Breast epithelium (tissue), 4 donors: Measurements from ENCODE around the gene BIRC2. TPM values are rescaled to one million over a fixed set of nuclear protein-coding genes. Genes with fewer than 3 reads are reported as not detected.

Experiments
- DNase-seq, 2 donors: peaks; one replicate each; pipeline ENCODE4 v3.0.0-alpha.2; 2019; ENCODE audit warnings: low spot score in 2 of 2
- H3K27ac ChIP-seq, 2 donors: fragments of 200-600 bp; sonication (generic) in 1 of 2; one replicate each; pipeline ENCODE4 v1.5.1; 2016 to 2019; ENCODE audit warnings: mild to moderate bottlenecking in 1 of 2
- H3K27me3 ChIP-seq, 2 donors: fragments of 200-600 bp; sonication (generic) in 1 of 2; one replicate each; pipeline versions ENCODE4 v1.5.1 to v1.6.0; 2017 to 2019; ENCODE audit warnings: control low read depth in 1 of 2, mild to moderate bottlenecking in 1 of 2
- H3K36me3 ChIP-seq: fragments of 200-600 bp; one replicate; pipeline ENCODE4 v1.5.1; 2019
- H3K4me1 ChIP-seq, 2 donors: fragments of 200-600 bp; sonication (generic); one replicate each; pipeline ENCODE4 v1.5.1; 2016 to 2019; ENCODE audit warnings: control low read depth in 1 of 2
- H3K4me3 ChIP-seq, 3 donors: fragments of 200-600 bp; sonication (generic); 1 replicate in 2 of 3; 2 replicates in 1 of 3; pipeline ENCODE4 v1.5.1; 2016 to 2019; ENCODE audit warnings: mild to moderate bottlenecking in 3 of 3, moderate library complexity in 2 of 3
- H3K9me3 ChIP-seq, 2 donors: fragments of 200-600 bp; sonication (generic) in 1 of 2; one replicate each; pipeline ENCODE4 v1.5.1; 2016 to 2019; ENCODE audit warnings: control low read depth in 1 of 2
- POLR2A ChIP-seq: fragments of 450-650 bp; IDR thresholded peaks from one replicate; pipeline ENCODE4 v1.6.1; 2016; ENCODE audit warnings: antibody characterized with exemption, mild to moderate bottlenecking, moderate library complexity
- POLR2AphosphoS5 ChIP-seq, 3 donors: sonication (generic); formaldehyde crosslinking; IDR thresholded peaks; one replicate each; pipeline ENCODE4 v1.6.1; 2017; ENCODE audit warnings: antibody characterized with exemption in 3 of 3
- intact Hi-C: fragments of 100-400 bp; cut with DNase I; formaldehyde crosslinking; loops from one replicate; pipeline ENCODE4 v1.15.1; 2023; ENCODE audit warnings: low total_unique reads
- total RNA-seq, 3 donors: library from RNA; depleted of rRNA; stranded (reverse); fragments of >200 nt; gene quantifications; one replicate each; pipeline ENCODE4 v1.1.0, GENCODE V29; 2016
- TF ChIP-seq, protein P1 (sequence below), 3 donors: fragments of 450-650 bp; IDR thresholded peaks; one replicate each; pipeline ENCODE4 v1.5.1; 2016 to 2017; ENCODE audit warnings: antibody characterized with exemption in 3 of 3, mild to moderate bottlenecking in 3 of 3, moderate library complexity in 3 of 3

BIRC2 gene
- total RNA-seq, 3 donors from 2014 or later: 45.6 to 95.7 (median 48.5) TPM

- no peaks in the 10 kb centered on the region for H3K9me3 ChIP-seq
- H3K4me1 ChIP-seq: no peaks in the 10 kb centered on the region
- no peak for DNase-seq
- H3K36me3 ChIP-seq: no peaks in the 10 kb centered on the region
- TF ChIP-seq POLR2A: no peak
- intact Hi-C loops: loop anchor here (5.0 kb wide), 1 partner anchor 131 kb away; no protein-coding TSS in a partner anchor
- H3K4me3 ChIP-seq: no peak overlapping the region
- no peaks in the 10 kb centered on the region for H3K27me3 ChIP-seq
- H3K27ac ChIP-seq: no peak overlapping the region
Measured at GRCh38 chr11:102323542-102324251, 23.3 kb upstream of the BIRC2 start.

GRCh38 chr11:102325088-102325487, 21.9 kb upstream of the BIRC2 start:
- H3K27ac ChIP-seq: no peak overlapping the region
- intact Hi-C loops: no loop called here
- H3K36me3 ChIP-seq: no peaks in the 10 kb centered on the region
- H3K4me1 ChIP-seq: no peaks in the 10 kb centered on the region
- no peak overlapping the region for H3K4me3 ChIP-seq
- TF ChIP-seq, protein P1, sequence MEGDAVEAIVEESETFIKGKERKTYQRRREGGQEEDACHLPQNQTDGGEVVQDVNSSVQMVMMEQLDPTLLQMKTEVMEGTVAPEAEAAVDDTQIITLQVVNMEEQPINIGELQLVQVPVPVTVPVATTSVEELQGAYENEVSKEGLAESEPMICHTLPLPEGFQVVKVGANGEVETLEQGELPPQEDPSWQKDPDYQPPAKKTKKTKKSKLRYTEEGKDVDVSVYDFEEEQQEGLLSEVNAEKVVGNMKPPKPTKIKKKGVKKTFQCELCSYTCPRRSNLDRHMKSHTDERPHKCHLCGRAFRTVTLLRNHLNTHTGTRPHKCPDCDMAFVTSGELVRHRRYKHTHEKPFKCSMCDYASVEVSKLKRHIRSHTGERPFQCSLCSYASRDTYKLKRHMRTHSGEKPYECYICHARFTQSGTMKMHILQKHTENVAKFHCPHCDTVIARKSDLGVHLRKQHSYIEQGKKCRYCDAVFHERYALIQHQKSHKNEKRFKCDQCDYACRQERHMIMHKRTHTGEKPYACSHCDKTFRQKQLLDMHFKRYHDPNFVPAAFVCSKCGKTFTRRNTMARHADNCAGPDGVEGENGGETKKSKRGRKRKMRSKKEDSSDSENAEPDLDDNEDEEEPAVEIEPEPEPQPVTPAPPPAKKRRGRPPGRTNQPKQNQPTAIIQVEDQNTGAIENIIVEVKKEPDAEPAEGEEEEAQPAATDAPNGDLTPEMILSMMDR (IDR thresholded peaks at IDR 0.05): no peak
- TF ChIP-seq POLR2AphosphoS5 (IDR thresholded peaks at IDR 0.05): no peak
- no peak for TF ChIP-seq POLR2A
- no peak for DNase-seq
- H3K9me3 ChIP-seq: no peaks in the 10 kb centered on the region
- no peaks in the 10 kb centered on the region for H3K27me3 ChIP-seq

DNA sequence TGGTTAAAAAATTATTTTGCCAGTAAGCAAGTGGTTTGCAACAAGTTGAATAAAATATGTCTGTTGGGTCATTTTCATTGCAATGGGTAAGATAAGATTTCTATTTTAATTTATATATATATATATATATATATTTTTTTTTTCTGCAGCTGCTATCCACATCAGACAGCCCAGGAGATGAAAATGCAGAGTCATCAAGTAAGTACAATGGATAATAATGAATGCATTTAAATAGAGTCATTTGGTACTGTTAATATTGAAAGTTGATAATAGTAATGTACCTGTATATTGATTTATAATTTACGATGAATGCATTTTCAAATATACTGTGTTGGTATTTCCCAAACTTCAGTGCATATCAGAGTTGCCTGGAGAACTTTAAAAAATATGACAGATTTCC, 18.3 kb upstream of the BIRC2 start:
- no peak for TF ChIP-seq POLR2AphosphoS5 (IDR thresholded peaks at IDR 0.05)
- TF ChIP-seq, protein P1 (IDR thresholded peaks at IDR 0.05): no peak
- no peak for TF ChIP-seq POLR2A
- Histone ChIP-seq H3K27ac (no peak overlapping the region), H3K9me3 (no peaks in the 10 kb centered on the region), H3K36me3 (no peaks in the 10 kb centered on the region), H3K4me3 (no peak overlapping the region), H3K27me3 (no peaks in the 10 kb centered on the region), H3K4me1 (no peaks in the 10 kb centered on the region)
- intact Hi-C loops: no loop called here
- DNase-seq: no peak

- Histone ChIP-seq H3K4me1 (no peaks in the 10 kb centered on the region), H3K27ac (no peak overlapping the region), H3K9me3 (no peaks in the 10 kb centered on the region), H3K27me3 (no peaks in the 10 kb centered on the region), H3K4me3 (no peak overlapping the region), H3K36me3 (no peaks in the 10 kb centered on the region)
- TF ChIP-seq POLR2A (no peak), POLR2AphosphoS5 (IDR thresholded peaks at IDR 0.05) (no peak)
- TF ChIP-seq, protein P1 (IDR thresholded peaks at IDR 0.05): no peak
- DNase-seq: no peak
- intact Hi-C loops: no loop called here
Measured at GRCh38 chr11:102330231-102330630, 16.8 kb upstream of the BIRC2 start.

DNA sequence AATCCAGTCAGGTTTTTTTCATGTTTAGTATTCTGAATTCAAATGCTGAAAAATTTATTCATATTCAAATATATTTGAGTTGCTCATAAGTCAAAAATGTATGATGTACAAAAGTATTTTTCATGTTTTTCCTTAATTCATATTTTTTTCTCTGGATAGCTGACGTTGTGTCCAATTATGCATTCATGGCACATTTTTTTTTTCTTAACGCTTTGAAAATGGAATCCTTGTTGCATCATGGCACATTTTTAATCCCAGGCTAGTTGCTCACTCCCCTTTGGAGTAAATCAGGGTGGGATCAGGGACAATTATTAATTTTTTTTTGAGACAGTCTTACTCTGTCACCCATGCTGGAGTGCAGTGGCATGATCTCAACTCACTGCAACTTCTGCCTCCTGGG, 15.7 kb upstream of the BIRC2 start:
- Histone ChIP-seq H3K36me3 (no peaks in the 10 kb centered on the region), H3K27me3 (no peaks in the 10 kb centered on the region), H3K27ac (no peak overlapping the region), H3K9me3 (no peaks in the 10 kb centered on the region), H3K4me1 (no peaks in the 10 kb centered on the region), H3K4me3 (no peak overlapping the region)
- intact Hi-C loops: no loop called here
- TF ChIP-seq POLR2A (no peak), POLR2AphosphoS5 (IDR thresholded peaks at IDR 0.05) (no peak)
- TF ChIP-seq, protein P1 (IDR thresholded peaks at IDR 0.05): no peak
- no peak for DNase-seq
